DOHH2 (cell line): ENCODE results near the gene PCSK1N.

Experiments
- H3F3A ChIP-seq: fragments of 200-600 bp; sonication (generic), shearing (Covaris generic); 2 replicates; pipeline ENCODE4 v1.6.0; 2016; ENCODE audit warnings: antibody characterized with exemption, mild to moderate bottlenecking; ENCODE audit not compliant: control insufficient read depth, insufficient read depth
- H3K27ac ChIP-seq: fragments of 200-600 bp; sonication (generic); 2 replicates; pipeline ENCODE4 v1.5.1; 2014; ENCODE audit warnings: low read depth, mild to moderate bottlenecking, low read length, moderate library complexity
- H3K27me3 ChIP-seq: fragments of 200-600 bp; sonication (generic); 2 replicates; pipeline ENCODE4 v1.6.1; 2014; ENCODE audit warnings: mild to moderate bottlenecking, low read length, mixed read lengths; ENCODE audit not compliant: control insufficient read depth
- H3K36me3 ChIP-seq: fragments of 200-600 bp; sonication (generic); 2 replicates; pipeline ENCODE4 v1.6.1; 2014; ENCODE audit warnings: mild to moderate bottlenecking, low read length, moderate library complexity, mixed read lengths; ENCODE audit not compliant: control insufficient read depth
- H3K4me1 ChIP-seq: fragments of 200-600 bp; sonication (generic); 2 replicates; pipeline ENCODE4 v1.6.1; 2014; ENCODE audit warnings: mild to moderate bottlenecking, low read length, mixed read lengths; ENCODE audit not compliant: control insufficient read depth
- H3K4me2 ChIP-seq: fragments of 200-600 bp; sonication (generic); 2 replicates; pipeline ENCODE4 v1.6.0; 2014; ENCODE audit warnings: mild to moderate bottlenecking, low read length, moderate library complexity
- H3K4me3 ChIP-seq: fragments of 200-600 bp; sonication (generic); 2 replicates; pipeline ENCODE4 v1.5.1; 2014; ENCODE audit warnings: mild to moderate bottlenecking, low read length, mixed read lengths
- H3K79me2 ChIP-seq: fragments of 200-600 bp; sonication (generic); 2 replicates; pipeline ENCODE4 v1.6.1; 2014; ENCODE audit warnings: mild to moderate bottlenecking, low read length, mixed read lengths; ENCODE audit not compliant: control insufficient read depth
- H3K9me2 ChIP-seq: fragments of 200-600 bp; sonication (generic); replicated peaks from 2 replicates; pipeline ENCODE4 v1.6.1; 2014; ENCODE audit warnings: mild to moderate bottlenecking, low read length, mixed read lengths; ENCODE audit not compliant: control insufficient read depth
- H3K9me3 ChIP-seq: fragments of 200-600 bp; sonication (generic); 2 replicates; pipeline ENCODE4 v1.6.1; 2014; ENCODE audit warnings: antibody characterized with exemption, low read length, mixed read lengths; ENCODE audit not compliant: control insufficient read depth, insufficient read depth
- H4K20me1 ChIP-seq: fragments of 200-600 bp; sonication (generic); 2 replicates; pipeline ENCODE4 v1.6.0; 2014; ENCODE audit warnings: low read depth, mild to moderate bottlenecking, antibody characterized with exemption, low read length, moderate library complexity; ENCODE audit not compliant: control insufficient read depth, insufficient read depth
- EZH2phosphoT487 ChIP-seq: fragments of 200-600 bp; sonication (generic); IDR thresholded peaks from 2 replicates; pipeline ENCODE4 v1.6.1; 2017; ENCODE audit warnings: borderline replicate concordance, mild to moderate bottlenecking, antibody characterized with exemption, low read length, moderate library complexity, mixed read lengths
- TF ChIP-seq, protein P1 (sequence below): fragments of 200-600 bp; sonication (generic); IDR thresholded peaks from one replicate; pipeline ENCODE4 v1.5.1; 2014; ENCODE audit warnings: antibody characterized with exemption, mild to moderate bottlenecking, low read depth, low read length; ENCODE audit not compliant: poor library complexity, severe bottlenecking

The PCSK1N gene

DNA sequence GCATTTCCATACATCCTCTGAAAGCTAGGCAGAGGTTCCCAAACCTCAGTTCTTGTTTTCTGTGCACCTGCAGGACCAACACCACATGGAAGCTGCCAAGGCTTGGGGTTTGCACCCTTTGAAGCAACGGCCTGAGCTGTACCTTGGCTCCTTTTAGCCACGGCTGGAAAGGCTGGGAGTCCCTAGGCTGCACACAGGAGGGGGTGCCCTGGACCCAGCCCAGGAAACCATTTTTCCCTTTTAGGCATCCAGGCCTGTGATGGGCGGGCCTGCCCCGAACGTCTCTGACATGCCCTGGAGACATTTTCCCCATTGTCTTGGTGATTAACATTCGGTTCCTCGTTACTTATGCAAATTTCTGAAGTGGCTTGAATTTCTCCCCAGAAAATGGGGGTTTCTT, 17.4 kb upstream of the PCSK1N start:
- Histone ChIP-seq H3F3A (no peaks in the 10 kb centered on the region), H3K4me2 (no peak overlapping the region), H3K4me3 (no peak overlapping the region), H3K36me3 (no peaks in the 10 kb centered on the region), H3K9me2 (no peaks in the 10 kb centered on the region), H3K27ac (no peak overlapping the region), H3K4me1 (no peaks in the 10 kb centered on the region), H3K9me3 (no peaks in the 10 kb centered on the region), H3K27me3 (no peaks in the 10 kb centered on the region), H3K79me2 (no peaks in the 10 kb centered on the region), H4K20me1 (no peaks in the 10 kb centered on the region)
- no peak for TF ChIP-seq EZH2phosphoT487
- TF ChIP-seq, protein P1, sequence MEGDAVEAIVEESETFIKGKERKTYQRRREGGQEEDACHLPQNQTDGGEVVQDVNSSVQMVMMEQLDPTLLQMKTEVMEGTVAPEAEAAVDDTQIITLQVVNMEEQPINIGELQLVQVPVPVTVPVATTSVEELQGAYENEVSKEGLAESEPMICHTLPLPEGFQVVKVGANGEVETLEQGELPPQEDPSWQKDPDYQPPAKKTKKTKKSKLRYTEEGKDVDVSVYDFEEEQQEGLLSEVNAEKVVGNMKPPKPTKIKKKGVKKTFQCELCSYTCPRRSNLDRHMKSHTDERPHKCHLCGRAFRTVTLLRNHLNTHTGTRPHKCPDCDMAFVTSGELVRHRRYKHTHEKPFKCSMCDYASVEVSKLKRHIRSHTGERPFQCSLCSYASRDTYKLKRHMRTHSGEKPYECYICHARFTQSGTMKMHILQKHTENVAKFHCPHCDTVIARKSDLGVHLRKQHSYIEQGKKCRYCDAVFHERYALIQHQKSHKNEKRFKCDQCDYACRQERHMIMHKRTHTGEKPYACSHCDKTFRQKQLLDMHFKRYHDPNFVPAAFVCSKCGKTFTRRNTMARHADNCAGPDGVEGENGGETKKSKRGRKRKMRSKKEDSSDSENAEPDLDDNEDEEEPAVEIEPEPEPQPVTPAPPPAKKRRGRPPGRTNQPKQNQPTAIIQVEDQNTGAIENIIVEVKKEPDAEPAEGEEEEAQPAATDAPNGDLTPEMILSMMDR = no peak

GRCh38 chrX:48848847-48849246, 13.4 kb upstream of the PCSK1N start:
- no peak for TF ChIP-seq EZH2phosphoT487
- TF ChIP-seq, protein P1 = no peak
- Histone ChIP-seq H3K27ac (no peak overlapping the region), H3K9me2 (no peaks in the 10 kb centered on the region), H3K27me3 (no peaks in the 10 kb centered on the region), H3F3A (no peaks in the 10 kb centered on the region), H3K36me3 (no peaks in the 10 kb centered on the region), H4K20me1 (no peaks in the 10 kb centered on the region), H3K9me3 (no peaks in the 10 kb centered on the region), H3K79me2 (no peaks in the 10 kb centered on the region), H3K4me3 (no peak overlapping the region), H3K4me1 (no peaks in the 10 kb centered on the region), H3K4me2 (no peak overlapping the region)

DNA sequence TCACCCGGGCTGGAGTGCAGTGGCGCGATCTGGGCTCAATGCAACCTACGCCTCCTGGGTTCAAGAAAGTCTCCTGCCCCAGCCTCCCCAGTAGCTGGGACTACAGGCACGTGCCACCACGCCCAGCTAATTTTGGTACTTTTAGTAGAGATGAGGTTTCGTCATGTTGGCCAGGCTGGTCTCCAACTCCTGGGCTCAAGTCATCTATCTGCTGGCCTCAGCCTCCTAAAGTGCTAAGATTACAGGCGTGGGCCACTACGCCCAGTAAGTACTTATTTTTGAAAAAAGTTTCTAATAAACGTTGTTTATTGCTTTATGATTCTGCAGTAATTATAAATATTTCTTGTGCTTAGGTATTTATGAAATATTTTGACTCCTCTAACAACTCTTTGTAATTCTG, 4.3 kb upstream of the PCSK1N start:
- no peaks in the 10 kb centered on the region for H3K9me3 ChIP-seq
- no peaks in the 10 kb centered on the region for H3K4me1 ChIP-seq
- H3F3A ChIP-seq = no peaks in the 10 kb centered on the region
- TF ChIP-seq EZH2phosphoT487 = no peak
- H3K9me2 ChIP-seq = no peaks in the 10 kb centered on the region
- H3K79me2 ChIP-seq = no peaks in the 10 kb centered on the region
- no peaks in the 10 kb centered on the region for H4K20me1 ChIP-seq
- H3K36me3 ChIP-seq = no peaks in the 10 kb centered on the region
- H3K4me2 ChIP-seq = no peak overlapping the region
- no peak overlapping the region for H3K27ac ChIP-seq
- no peak overlapping the region for H3K4me3 ChIP-seq
- peaks cover 3% of the 10 kb centered on the region; the same call in 1 of the 2 replicates for H3K27me3 ChIP-seq

DNA sequence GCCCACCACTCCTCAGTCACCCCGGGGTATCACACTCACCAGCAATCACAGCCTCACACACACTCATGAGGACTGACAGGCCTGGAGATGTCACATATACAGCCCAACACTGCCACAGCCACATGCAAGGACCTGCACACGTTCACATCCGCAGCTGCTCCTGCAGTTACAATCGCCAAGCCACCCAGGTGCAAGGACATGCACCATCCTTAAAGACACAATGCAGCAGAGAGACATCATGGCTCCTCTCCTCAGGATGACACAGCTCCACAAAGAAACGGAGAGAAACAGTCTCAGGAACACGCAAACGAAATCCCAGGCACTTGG, 1.1 kb downstream of the PCSK1N start:
- H3K27ac ChIP-seq = no peak overlapping the region
- no peaks in the 10 kb centered on the region for H3F3A ChIP-seq
- H3K79me2 ChIP-seq = no peaks in the 10 kb centered on the region
- TF ChIP-seq EZH2phosphoT487 = no peak
- TF ChIP-seq, protein P1 = no peak
- H3K9me2 ChIP-seq = no peaks in the 10 kb centered on the region
- H3K9me3 ChIP-seq = no peaks in the 10 kb centered on the region
- no peak overlapping the region for H3K4me3 ChIP-seq
- peaks cover 4% of the 10 kb centered on the region; the same call in 1 of the 2 replicates for H3K27me3 ChIP-seq
- H4K20me1 ChIP-seq = no peaks in the 10 kb centered on the region
- H3K4me2 ChIP-seq = no peak overlapping the region
- no peaks in the 10 kb centered on the region for H3K36me3 ChIP-seq
- H3K4me1 ChIP-seq = no peaks in the 10 kb centered on the region
